A549 (cell line): ENCODE measurements around the gene FBLN5. TPM values are rescaled to one million over a fixed set of nuclear protein-coding genes. Genes with fewer than 3 reads are reported as not detected.

Experiments
- ATAC-seq, 2 experiments: fragments of 200-7000 bp in 1 of 2; fragments of >200 bp in 1 of 2; cut with Nextera tagmentation in 1 of 2; cut with Tn5 transposase in 1 of 2; 3 replicates each; pipeline versions ENCODE4 v1.8.0 to v1.9.1; 2018 to 2020; ENCODE audit warnings: mild to moderate bottlenecking in 1 of 2, moderate library complexity in 1 of 2
- CTCF ChIA-PET: fragments of 300-600 bp; sonication (Branson Sonifier 250); formaldehyde crosslinking; extraction: SDS; loops from one replicate; lab custom pipeline; 2021; ENCODE audit warnings: antibody characterized with exemption, inconsistent platforms; lab: Yijun Ruan, JAX
- POLR2A ChIA-PET: fragments of 350-600 bp; formaldehyde crosslinking; extraction: SDS; loops from one replicate; lab custom pipeline; 2021; ENCODE audit warnings: antibody characterized with exemption, inconsistent platforms; lab: Yijun Ruan, JAX
- DNase-seq, 2 experiments: peaks; one replicate each; pipeline versions ENCODE4 v3.0.0 to v3.0.0-alpha.2; 2011 to 2016; ENCODE audit warnings: low read depth in 1 of 2, low spot score in 1 of 2
- FAIRE-seq: peaks from 2 replicates; lab custom pipeline; 2011; peaks lifted over from hg19 to GRCh38; lab: Jason Lieb, UNC
- H3K27ac ChIP-seq, 2 experiments: fragments of >200 bp; sonication (Bioruptor Twin); formaldehyde crosslinking; 3 replicates each; pipeline ENCODE4 v1.5.1; 2016 to 2017
- H3K4me1 ChIP-seq: fragments of >200 bp; sonication (Bioruptor Twin); formaldehyde crosslinking; 3 replicates; pipeline ENCODE4 v1.6.1; 2016
- H3K4me2 ChIP-seq: fragments of >200 bp; sonication (Bioruptor Twin); formaldehyde crosslinking; 3 replicates; pipeline ENCODE4 v1.6.1; 2016
- H3K4me3 ChIP-seq: fragments of >200 bp; sonication (Bioruptor Twin); formaldehyde crosslinking; 3 replicates; pipeline ENCODE4 v1.5.1; 2016
- H3K9me3 ChIP-seq: fragments of >200 bp; sonication (Bioruptor Twin); formaldehyde crosslinking; 3 replicates; pipeline ENCODE4 v1.6.1; 2016
- BCL3 ChIP-seq: fragments of >200 bp; sonication (Bioruptor Twin); formaldehyde crosslinking; IDR thresholded peaks from 3 replicates; pipeline ENCODE4 v1.6.1; 2016
- CHD2 ChIP-seq: fragments of 150-350 bp; IDR thresholded peaks from 2 replicates; pipeline ENCODE4 v1.6.1; 2014; ENCODE audit warnings: low read length; ENCODE audit not compliant: partially characterized antibody
- CTCF ChIP-seq: fragments of >200 bp; sonication (Bioruptor Twin); formaldehyde crosslinking; IDR thresholded peaks from 3 replicates; pipeline ENCODE4 v1.5.1; 2016
- EHF ChIP-seq: fragments of 250-450 bp; sonication (Bioruptor Pico); IDR thresholded peaks from 2 replicates; pipeline ENCODE4 v1.5.0; 2020; ENCODE audit warnings: mild to moderate bottlenecking
- FOSB ChIP-seq: fragments of 250-450 bp; sonication (Bioruptor Pico); IDR thresholded peaks from 2 replicates; pipeline ENCODE4 v1.5.0; 2020; ENCODE audit warnings: mild to moderate bottlenecking, moderate library complexity
- FOXS1 ChIP-seq: fragments of 250-450 bp; sonication (Bioruptor Pico); IDR thresholded peaks from 2 replicates; pipeline ENCODE4 v1.5.0; 2020; ENCODE audit warnings: mild to moderate bottlenecking, moderate library complexity
- HMGXB4 ChIP-seq: fragments of 250-450 bp; sonication (Bioruptor Pico); IDR thresholded peaks from 2 replicates; pipeline ENCODE4 v1.5.0; 2021; ENCODE audit warnings: mild to moderate bottlenecking, moderate library complexity, borderline replicate concordance
- HOXA7 ChIP-seq: fragments of 250-450 bp; sonication (Bioruptor Pico); IDR thresholded peaks from 2 replicates; pipeline ENCODE4 v1.5.0; 2020; ENCODE audit warnings: mild to moderate bottlenecking, moderate library complexity
- KDM5A ChIP-seq: fragments of 200-600 bp; sonication (generic); IDR thresholded peaks from 2 replicates; pipeline ENCODE4 v1.6.1; 2016; ENCODE audit warnings: antibody characterized with exemption, mild to moderate bottlenecking
- MAFK ChIP-seq: fragments of 450-650 bp; IDR thresholded peaks from 2 replicates; pipeline ENCODE4 v1.6.1; 2014; ENCODE audit not compliant: partially characterized antibody
- MAZ ChIP-seq: fragments of 150-350 bp; IDR thresholded peaks from 2 replicates; pipeline ENCODE4 v1.6.1; 2014; ENCODE audit warnings: antibody characterized with exemption, low read depth, low read length, borderline replicate concordance
- NPAS2 ChIP-seq: fragments of 250-450 bp; sonication (Bioruptor Pico); IDR thresholded peaks from 2 replicates; pipeline ENCODE4 v1.8.0; 2022; ENCODE audit warnings: mild to moderate bottlenecking, moderate library complexity, borderline replicate concordance
- NR3C1 ChIP-seq: fragments of >200 bp; sonication (Bioruptor Twin); formaldehyde crosslinking; IDR thresholded peaks from 3 replicates; pipeline ENCODE4 v1.6.1; 2017
- PHF8 ChIP-seq: fragments of 200-600 bp; sonication (generic); IDR thresholded peaks from 2 replicates; pipeline ENCODE4 v1.6.1; 2016; ENCODE audit warnings: low read depth, mild to moderate bottlenecking, antibody characterized with exemption, moderate library complexity, borderline replicate concordance
- RAD21 ChIP-seq, 2 experiments: fragments of >200 bp in 1 of 2; sonication (Bioruptor Twin) in 1 of 2; formaldehyde crosslinking in 1 of 2; IDR thresholded peaks in 1 of 2; conservative IDR thresholded peaks in 1 of 2; 2 replicates in 1 of 2; 3 replicates in 1 of 2; pipeline ENCODE4 v1.6.1; 2012 to 2018; ENCODE audit warnings: inconsistent platforms in 1 of 2
- RARB ChIP-seq: fragments of 250-450 bp; sonication (Bioruptor Pico); IDR thresholded peaks from 2 replicates; pipeline ENCODE4 v1.8.0; 2021; ENCODE audit warnings: mild to moderate bottlenecking, moderate library complexity
- RCOR1 ChIP-seq: fragments of 150-350 bp; IDR thresholded peaks from 2 replicates; pipeline ENCODE4 v1.6.1; 2014; ENCODE audit warnings: antibody characterized with exemption, low read length, low read depth
- SREBF2 ChIP-seq: fragments of 450-650 bp; IDR thresholded peaks from 2 replicates; pipeline ENCODE4 v1.6.1; 2014; ENCODE audit warnings: mild to moderate bottlenecking, moderate library complexity
- TP53 ChIP-seq: fragments of 250-450 bp; sonication (Bioruptor Pico); IDR thresholded peaks from 2 replicates; pipeline ENCODE4 v1.5.0; 2021; ENCODE audit warnings: mild to moderate bottlenecking, moderate library complexity
- WGBS: methylation state at CpG from one replicate; pipeline ENCODE4 v1.1.6; 2017; ENCODE audit errors: missing lambda C conversion rate; 5-methylcytosine and 5-hydroxymethylcytosine counted together
- polyA plus RNA-seq, 4 experiments: library from polyadenylated mRNA; depleted of rRNA in 3 of 4; stranded (reverse); fragments of >200 nt; fragmentation: RNase III in 1 of 4; extraction: RNeasy Plus Mini Kit Qiagen cat#74134 plus additional on column Dnase treatment in 1 of 4; gene quantifications; 2 replicates in 3 of 4; 3 replicates in 1 of 4; pipeline ENCODE4 v1.2.3, GENCODE V29; 2011 to 2017

Gene FBLN5
- polyA plus RNA-seq, 2 of the 4 experiments (the other 2 are of a cell fraction): 0.88 to 1.3 TPM

GRCh38 chr14:91885839-91886238, 61.7 kb downstream of the FBLN5 start:
- ChIA-PET POLR2A (no interaction called here), CTCF (no interaction called here)
- Histone ChIP-seq H3K4me1 (no peaks in the 10 kb centered on the region), H3K4me2 (no peak overlapping the region), H3K9me3 (no peaks in the 10 kb centered on the region), H3K4me3 (no peak overlapping the region), H3K27ac (no peak overlapping the region)
- DNase-seq: no peak
- no peak for TF ChIP-seq TP53 (CRISPR knock-in tag)
- no peak for ATAC-seq
- no peak for FAIRE-seq
- WGBS: 61% methylated on average over 4 of the region's 4 CpGs

- Histone ChIP-seq H3K27ac (no peak overlapping the region), H3K4me3 (no peak overlapping the region), H3K4me2 (no peak overlapping the region), H3K9me3 (no peaks in the 10 kb centered on the region), H3K4me1 (no peaks in the 10 kb centered on the region)
- ChIA-PET CTCF (interaction anchor here (0.6 to 1.7 kb wide), 3 partner anchors 21 to 132 kb away, joined by 3 read pairs; no protein-coding TSS in a partner anchor), POLR2A (no interaction called here)
- TF ChIP-seq MAFK (no peak), HMGXB4 (CRISPR knock-in tag) (no peak), NR3C1 (no peak), CTCF (no peak), KDM5A (no peak), FOSB (CRISPR knock-in tag) (no peak), MAZ (no peak), FOXS1 (CRISPR knock-in tag) (no peak), EHF (CRISPR knock-in tag) (no peak), TP53 (CRISPR knock-in tag) (no peak), RCOR1 (no peak), BCL3 (no peak), CHD2 (no peak), RARB (no peak), RAD21 (conservative IDR thresholded peaks at IDR 0.05 in 1 of 2, IDR thresholded peaks at IDR 0.05 in 1 of 2) (no peak), SREBF2 (no peak), NPAS2 (CRISPR knock-in tag) (no peak), HOXA7 (CRISPR knock-in tag) (no peak), PHF8 (no peak)
- no peak for DNase-seq
- no peak for FAIRE-seq
- 65% methylated on average over 4 of the region's 4 CpGs for WGBS
- ATAC-seq: no peak
These were observed 62.3 kb downstream of the FBLN5 start for GRCh38 chr14:91885113-91885712.
